H9 (cell line): ENCODE data around the gene HVCN1. TPM values are rescaled to one million over a fixed set of nuclear protein-coding genes. Genes with fewer than 3 reads are reported as not detected.

ENCODE experiments used
- DNase-seq: peaks from one replicate; pipeline ENCODE4 v3.0.0-alpha.2; 2017
- H2AFZ ChIP-seq: one replicate; pipeline ENCODE4 v1.6.1; 2013; ENCODE audit warnings: mild to moderate bottlenecking, low read length, control low read depth, moderate library complexity
- H2AK5ac ChIP-seq: 2 replicates; pipeline ENCODE4 v1.6.1; 2013; ENCODE audit warnings: low read length, control low read depth, mixed read lengths; ENCODE audit not compliant: insufficient read length
- H2BK120ac ChIP-seq: one replicate; pipeline ENCODE4 v1.6.1; 2013; ENCODE audit warnings: low read depth, mild to moderate bottlenecking, low read length, control low read depth, inconsistent platforms; ENCODE audit not compliant: poor library complexity, severe bottlenecking
- H2BK12ac ChIP-seq: 2 replicates; pipeline ENCODE4 v1.6.1; 2013; ENCODE audit warnings: low read length, control low read depth, mixed read lengths, low read depth; ENCODE audit not compliant: insufficient read length
- H2BK15ac ChIP-seq: 2 replicates; pipeline ENCODE4 v1.6.1; 2013; ENCODE audit warnings: low read depth, low read length, control low read depth
- H2BK20ac ChIP-seq: one replicate; pipeline ENCODE4 v1.6.1; 2013; ENCODE audit warnings: low read depth, mild to moderate bottlenecking, low read length, control low read depth, inconsistent platforms; ENCODE audit not compliant: poor library complexity, severe bottlenecking
- H2BK5ac ChIP-seq: 2 replicates; pipeline ENCODE4 v1.6.1; 2013; ENCODE audit warnings: low read length, control low read depth, mixed read lengths; ENCODE audit not compliant: insufficient read length
- H3K14ac ChIP-seq: 2 replicates; pipeline ENCODE4 v1.6.1; 2013; ENCODE audit warnings: low read length, control low read depth; ENCODE audit not compliant: insufficient read depth
- H3K18ac ChIP-seq: 2 replicates; pipeline ENCODE4 v1.6.1; 2013; ENCODE audit warnings: low read depth, mild to moderate bottlenecking, mixed read lengths, low read length, control low read depth; ENCODE audit not compliant: insufficient read length
- H3K23ac ChIP-seq: 2 replicates; pipeline ENCODE4 v1.6.1; 2013; ENCODE audit warnings: low read length, control low read depth, mixed read lengths, low read depth; ENCODE audit not compliant: insufficient read length
- H3K23me2 ChIP-seq: 2 replicates; pipeline ENCODE4 v1.6.1; 2013; ENCODE audit warnings: low read depth, mild to moderate bottlenecking, mixed read lengths, low read length, control low read depth; ENCODE audit not compliant: insufficient read length, poor library complexity, severe bottlenecking
- H3K27ac ChIP-seq: 2 replicates; pipeline ENCODE4 v1.5.1; 2013; ENCODE audit warnings: low read length, control low read depth, mixed read lengths, low read depth; ENCODE audit not compliant: insufficient read length
- H3K27me3 ChIP-seq: 2 replicates; pipeline ENCODE4 v1.6.1; 2013; ENCODE audit warnings: low read length, control low read depth, inconsistent platforms; ENCODE audit not compliant: insufficient read depth
- H3K4ac ChIP-seq: 2 replicates; pipeline ENCODE4 v1.6.1; 2013; ENCODE audit warnings: low read depth, mild to moderate bottlenecking, control low read depth, inconsistent platforms, low read length, moderate library complexity
- H3K4me1 ChIP-seq: 2 replicates; pipeline ENCODE4 v1.6.1; 2013; ENCODE audit warnings: low read length, control low read depth, inconsistent platforms; ENCODE audit not compliant: insufficient read depth
- H3K4me2 ChIP-seq: 2 replicates; pipeline ENCODE4 v1.6.1; 2013; ENCODE audit warnings: low read length, control low read depth, mixed read lengths; ENCODE audit not compliant: insufficient read length, insufficient read depth
- H3K56ac ChIP-seq: 2 replicates; pipeline ENCODE4 v1.6.1; 2013; ENCODE audit warnings: low read depth, mild to moderate bottlenecking, mixed read lengths, low read length, control low read depth; ENCODE audit not compliant: insufficient read length
- H3K79me1 ChIP-seq: 2 replicates; pipeline ENCODE4 v1.6.1; 2013; ENCODE audit warnings: low read depth, mild to moderate bottlenecking, moderate library complexity, low read length, control low read depth, inconsistent platforms; ENCODE audit not compliant: insufficient read depth, poor library complexity, severe bottlenecking
- H3K79me2 ChIP-seq: 2 replicates; pipeline ENCODE4 v1.6.1; 2013; ENCODE audit warnings: low read length, control low read depth, inconsistent platforms; ENCODE audit not compliant: insufficient read depth
- H3K9ac ChIP-seq: 2 replicates; pipeline ENCODE4 v1.6.1; 2013; ENCODE audit warnings: low read length, control low read depth, mixed read lengths; ENCODE audit not compliant: insufficient read length; ENCODE audit errors: extremely low read depth
- H3K9me3 ChIP-seq: one replicate; pipeline ENCODE4 v1.6.1; 2013; ENCODE audit warnings: low read depth, low read length, inconsistent platforms; ENCODE audit not compliant: control insufficient read depth
- H3T11ph ChIP-seq: one replicate; pipeline ENCODE4 v1.6.1; 2013; ENCODE audit warnings: mild to moderate bottlenecking, low read length, control low read depth, inconsistent platforms
- H4K20me1 ChIP-seq: one replicate; pipeline ENCODE4 v1.6.1; 2013; ENCODE audit not compliant: control insufficient read depth, insufficient read length, insufficient read depth
- H4K5ac ChIP-seq: 2 replicates; pipeline ENCODE4 v1.6.1; 2013; ENCODE audit warnings: low read depth, mild to moderate bottlenecking, mixed read lengths, low read length, control low read depth; ENCODE audit not compliant: insufficient read length
- H4K8ac ChIP-seq: replicated peaks from 2 replicates; pipeline ENCODE4 v1.6.1; 2013; ENCODE audit warnings: low read length, control low read depth, mixed read lengths, low read depth; ENCODE audit not compliant: insufficient read length
- H4K91ac ChIP-seq: 2 replicates; pipeline ENCODE4 v1.6.1; 2013; ENCODE audit warnings: low read depth, mild to moderate bottlenecking, moderate library complexity, mixed read lengths, low read length, control low read depth; ENCODE audit not compliant: insufficient read length
- H3K27ac Mint-ChIP-seq, 3 experiments: 2 replicates in 2 of 3; 3 replicates in 1 of 3; pipeline ENCODE4 v1.8.0; 2020 to 2021; ENCODE audit warnings: mixed read lengths in 3 of 3, mild to moderate bottlenecking in 1 of 3, moderate library complexity in 1 of 3
- H3K27me3 Mint-ChIP-seq: 2 replicates; pipeline ENCODE4 v1.8.0; 2021; ENCODE audit warnings: low read depth, mild to moderate bottlenecking, moderate library complexity, mixed read lengths
- H3K36me3 Mint-ChIP-seq, 3 experiments: 2 replicates in 2 of 3; 3 replicates in 1 of 3; pipeline ENCODE4 v1.8.0; 2020 to 2021; ENCODE audit warnings: low read depth in 3 of 3, mixed read lengths in 3 of 3; ENCODE audit not compliant: insufficient read depth in 1 of 3
- H3K4me1 Mint-ChIP-seq, 2 experiments: 2 replicates each; pipeline ENCODE4 v1.8.0; 2020; ENCODE audit warnings: mixed read lengths in 2 of 2
- H3K4me3 Mint-ChIP-seq, 2 experiments: 2 replicates in 1 of 2; 3 replicates in 1 of 2; pipeline ENCODE4 v1.8.0; 2020 to 2021; ENCODE audit warnings: mild to moderate bottlenecking in 2 of 2, mixed read lengths in 2 of 2, moderate library complexity in 1 of 2
- H3K9me3 Mint-ChIP-seq, 2 experiments: 2 replicates in 1 of 2; 3 replicates in 1 of 2; pipeline ENCODE4 v1.8.0; 2020; ENCODE audit warnings: mild to moderate bottlenecking in 2 of 2, mixed read lengths in 2 of 2, moderate library complexity in 1 of 2
- CTCF ChIP-seq: fragments of 200-600 bp; sonication (generic); conservative IDR thresholded peaks from 3 replicates; pipeline ENCODE4 v1.8.0; 2021; ENCODE audit warnings: antibody characterized with exemption, mild to moderate bottlenecking
- WGBS: extraction: QIAGEN DNeasy Blood & Tissue Kit; methylation state at CpG from one replicate; pipeline ENCODE4 v1.1.7; 2013; ENCODE audit warnings: missing lambda C conversion rate, low lambda C conversion rate, mixed read lengths; ENCODE audit not compliant: insufficient read length; ENCODE audit errors: extremely low coverage; 5-methylcytosine and 5-hydroxymethylcytosine counted together
- total RNA-seq: library from RNA; stranded (reverse); gene quantifications from 2 replicates; pipeline ENCODE4 v1.2.1, GENCODE V29; 2021

Gene HVCN1
- total RNA-seq, 1 experiment from 2014 or later: 5.2 TPM

GRCh38 chr12:110717037-110717436, 28.1 kb upstream of the HVCN1 start:
- no peak for TF ChIP-seq CTCF
- no peaks in the 10 kb centered on the region for H3K79me2 ChIP-seq
- no peaks in the 10 kb centered on the region for H3K23me2 ChIP-seq
- H3K79me1 ChIP-seq: no peaks in the 10 kb centered on the region
- no peak overlapping the region for H3K14ac ChIP-seq
- no peak overlapping the region for H2BK12ac ChIP-seq
- H4K8ac ChIP-seq: no peak overlapping the region
- H3K4me3 Mint-ChIP-seq: no peak overlapping the region
- no peak overlapping the region for H3K18ac ChIP-seq
- no peak overlapping the region for H3K56ac ChIP-seq
- H2BK20ac ChIP-seq: no peak overlapping the region
- no peaks in the 10 kb centered on the region for H3K9me3 ChIP-seq
- H3K9me3 Mint-ChIP-seq: no peaks in the 10 kb centered on the region
- H3K4ac ChIP-seq: no peak overlapping the region
- no peak overlapping the region for H2BK5ac ChIP-seq
- H3K4me1 Mint-ChIP-seq: no peaks in the 10 kb centered on the region
- no peak overlapping the region for H2AFZ ChIP-seq
- H2BK120ac ChIP-seq: no peak overlapping the region
- no peak overlapping the region for H3K9ac ChIP-seq
- no peak overlapping the region for H3K27ac ChIP-seq
- no CpG with 5 or more reads among the region's 3 CpGs for WGBS
- H3K4me1 ChIP-seq: no peaks in the 10 kb centered on the region
- no peak overlapping the region for H2AK5ac ChIP-seq
- no peak overlapping the region for H4K91ac ChIP-seq
- no peaks in the 10 kb centered on the region for H3K27me3 ChIP-seq
- no peak overlapping the region for H3K23ac ChIP-seq
- no peak overlapping the region for H3K4me2 ChIP-seq
- H3T11ph ChIP-seq: no peak overlapping the region
- peaks cover 36 to 56% (median 52%) of the 10 kb centered on the region in 3 experiments; a peak in 6 of 7 replicates for H3K36me3 Mint-ChIP-seq
- no peak overlapping the region for H4K5ac ChIP-seq
- H3K27ac Mint-ChIP-seq: peak overlapping the region in 1 of 3 experiments; percentile 48; a peak in 2 of 7 replicates
- H4K20me1 ChIP-seq: no peaks in the 10 kb centered on the region
- no peaks in the 10 kb centered on the region for H3K27me3 Mint-ChIP-seq
- H2BK15ac ChIP-seq: no peak overlapping the region
- DNase-seq: no peak
